ENCODE results near the gene ENTPD1. TPM values are rescaled to one million over a fixed set of nuclear protein-coding genes. Genes with fewer than 3 reads are reported as not detected.

ENTPD1 gene
- total RNA-seq, 1 donor from 2014 or later: 1.5 TPM

DNA sequence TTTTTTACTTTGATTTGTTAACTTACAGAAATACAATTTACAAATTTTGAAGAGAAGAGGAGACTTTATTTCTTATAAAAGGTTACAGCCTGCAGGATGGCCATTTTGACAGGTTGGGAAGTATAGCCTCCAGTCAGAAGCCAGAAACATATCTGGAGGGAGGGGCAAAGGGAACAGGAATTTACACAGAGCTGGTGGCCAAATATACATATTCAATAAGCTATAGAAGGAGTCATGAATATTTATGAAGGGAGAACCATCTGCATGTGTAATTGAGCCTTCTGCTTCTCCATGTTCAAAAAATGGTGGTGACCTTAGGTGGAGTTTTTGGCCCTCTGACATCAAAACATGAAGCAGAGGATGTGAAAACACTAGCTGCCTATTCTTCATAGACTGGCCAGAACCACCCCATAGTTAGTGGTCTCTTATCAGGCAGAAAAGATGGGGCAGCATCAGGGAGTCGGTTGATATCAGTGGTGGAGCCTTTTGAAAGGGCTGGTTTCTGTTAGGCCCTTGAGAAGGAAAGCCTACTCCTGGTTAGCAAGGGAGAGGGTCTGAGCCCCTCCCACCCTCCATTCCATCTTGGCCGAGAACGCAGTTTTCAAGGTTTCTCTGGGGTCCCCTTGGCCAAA, 57.2 kb downstream of the ENTPD1 start:
- Mint-ChIP-seq H3K36me3 (ENCODE audit: unreplicated experiment) (no peaks in the 10 kb centered on the region), H3K27me3 (ENCODE audit: unreplicated experiment) (no peaks in the 10 kb centered on the region), H3K4me1 (ENCODE audit: unreplicated experiment) (peaks cover 5% of the 10 kb centered on the region), H3K4me3 (ENCODE audit: unreplicated experiment) (no peak overlapping the region), H3K9me3 (ENCODE audit: unreplicated experiment) (peaks cover 8% of the 10 kb centered on the region), H3K27ac (ENCODE audit: unreplicated experiment) (no peak overlapping the region)
- DNase-seq (ENCODE audit: extremely low spot score, unreplicated experiment): no peak
- TF ChIP-seq, protein P1, sequence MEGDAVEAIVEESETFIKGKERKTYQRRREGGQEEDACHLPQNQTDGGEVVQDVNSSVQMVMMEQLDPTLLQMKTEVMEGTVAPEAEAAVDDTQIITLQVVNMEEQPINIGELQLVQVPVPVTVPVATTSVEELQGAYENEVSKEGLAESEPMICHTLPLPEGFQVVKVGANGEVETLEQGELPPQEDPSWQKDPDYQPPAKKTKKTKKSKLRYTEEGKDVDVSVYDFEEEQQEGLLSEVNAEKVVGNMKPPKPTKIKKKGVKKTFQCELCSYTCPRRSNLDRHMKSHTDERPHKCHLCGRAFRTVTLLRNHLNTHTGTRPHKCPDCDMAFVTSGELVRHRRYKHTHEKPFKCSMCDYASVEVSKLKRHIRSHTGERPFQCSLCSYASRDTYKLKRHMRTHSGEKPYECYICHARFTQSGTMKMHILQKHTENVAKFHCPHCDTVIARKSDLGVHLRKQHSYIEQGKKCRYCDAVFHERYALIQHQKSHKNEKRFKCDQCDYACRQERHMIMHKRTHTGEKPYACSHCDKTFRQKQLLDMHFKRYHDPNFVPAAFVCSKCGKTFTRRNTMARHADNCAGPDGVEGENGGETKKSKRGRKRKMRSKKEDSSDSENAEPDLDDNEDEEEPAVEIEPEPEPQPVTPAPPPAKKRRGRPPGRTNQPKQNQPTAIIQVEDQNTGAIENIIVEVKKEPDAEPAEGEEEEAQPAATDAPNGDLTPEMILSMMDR (IDR thresholded peaks at IDR 0.05): no peak

- Mint-ChIP-seq H3K9me3 (ENCODE audit: unreplicated experiment) (peaks cover 8% of the 10 kb centered on the region), H3K27me3 (ENCODE audit: unreplicated experiment) (no peaks in the 10 kb centered on the region), H3K27ac (ENCODE audit: unreplicated experiment) (no peak overlapping the region), H3K36me3 (ENCODE audit: unreplicated experiment) (no peaks in the 10 kb centered on the region), H3K4me3 (ENCODE audit: unreplicated experiment) (no peak overlapping the region), H3K4me1 (ENCODE audit: unreplicated experiment) (peaks cover 15% of the 10 kb centered on the region)
- no peak for DNase-seq (ENCODE audit: extremely low spot score, unreplicated experiment)
- TF ChIP-seq, protein P1 (IDR thresholded peaks at IDR 0.05): no peak
Observed at GRCh38 chr10:95814011-95814727, 58.2 kb downstream of the ENTPD1 start.

DNA sequence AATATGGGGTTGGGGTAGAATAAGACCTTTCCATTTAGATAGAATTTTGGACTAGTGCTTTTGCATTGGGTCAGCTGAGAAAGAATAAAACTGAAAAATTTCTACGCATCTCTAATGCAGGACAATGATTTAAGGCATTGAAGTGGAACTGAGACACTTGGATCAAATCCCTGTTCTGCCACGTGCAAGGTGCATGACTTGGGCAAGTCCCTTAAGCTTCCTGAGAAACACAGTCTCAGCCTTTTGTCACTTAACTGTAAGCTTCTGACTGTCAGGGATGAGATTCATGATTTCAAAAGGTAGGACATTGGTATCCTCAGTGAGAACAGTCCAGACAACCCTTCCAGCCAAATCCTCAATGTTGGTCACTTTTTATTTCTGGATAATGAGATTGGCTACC, 59.2 kb downstream of the ENTPD1 start:
- DNase-seq (ENCODE audit: extremely low spot score, unreplicated experiment): no peak
- peaks cover 21% of the 10 kb centered on the region for H3K4me1 Mint-ChIP-seq (ENCODE audit: unreplicated experiment)
- no peaks in the 10 kb centered on the region for H3K27me3 Mint-ChIP-seq (ENCODE audit: unreplicated experiment)
- H3K4me3 Mint-ChIP-seq (ENCODE audit: unreplicated experiment): no peak overlapping the region
- no peak overlapping the region for H3K27ac Mint-ChIP-seq (ENCODE audit: unreplicated experiment)
- peaks cover 8% of the 10 kb centered on the region for H3K9me3 Mint-ChIP-seq (ENCODE audit: unreplicated experiment)
- no peaks in the 10 kb centered on the region for H3K36me3 Mint-ChIP-seq (ENCODE audit: unreplicated experiment)
- TF ChIP-seq, protein P1 (IDR thresholded peaks at IDR 0.05): no peak

GRCh38 chr10:95815701-95816240, 59.8 kb downstream of the ENTPD1 start:
- no peak overlapping the region for H3K4me3 Mint-ChIP-seq (ENCODE audit: unreplicated experiment)
- H3K4me1 Mint-ChIP-seq (ENCODE audit: unreplicated experiment): peaks cover 21% of the 10 kb centered on the region
- H3K27me3 Mint-ChIP-seq (ENCODE audit: unreplicated experiment): no peaks in the 10 kb centered on the region
- DNase-seq (ENCODE audit: extremely low spot score, unreplicated experiment): no peak
- peaks cover 4% of the 10 kb centered on the region for H3K9me3 Mint-ChIP-seq (ENCODE audit: unreplicated experiment)
- no peak overlapping the region for H3K27ac Mint-ChIP-seq (ENCODE audit: unreplicated experiment)
- H3K36me3 Mint-ChIP-seq (ENCODE audit: unreplicated experiment): no peaks in the 10 kb centered on the region
- TF ChIP-seq, protein P1 (IDR thresholded peaks at IDR 0.05): no peak

GRCh38 chr10:95818010-95818409, 62.0 kb downstream of the ENTPD1 start:
- DNase-seq (ENCODE audit: extremely low spot score, unreplicated experiment): no peak
- Mint-ChIP-seq H3K27ac (ENCODE audit: unreplicated experiment) (no peak overlapping the region), H3K27me3 (ENCODE audit: unreplicated experiment) (no peaks in the 10 kb centered on the region), H3K4me1 (ENCODE audit: unreplicated experiment) (peaks cover 21% of the 10 kb centered on the region), H3K36me3 (ENCODE audit: unreplicated experiment) (no peaks in the 10 kb centered on the region), H3K4me3 (ENCODE audit: unreplicated experiment) (no peak overlapping the region), H3K9me3 (ENCODE audit: unreplicated experiment) (peaks cover 3% of the 10 kb centered on the region)
- TF ChIP-seq, protein P1 (IDR thresholded peaks at IDR 0.05): no peak

Measured in osteocyte (in vitro differentiated cells).